MG63 (cell line): ENCODE measurements around the gene MEIS1. TPM values are rescaled to one million over a fixed set of nuclear protein-coding genes. Genes with fewer than 3 reads are reported as not detected.

Experiments used
- DNase-seq: peaks from one replicate; pipeline ENCODE4 v3.0.0-alpha.2; 2020
- H3K27me3 ChIP-seq: fragments of 250-450 bp; sonication (Bioruptor Pico); 2 replicates; pipeline ENCODE4 v1.5.1; 2020; ENCODE audit warnings: mild to moderate bottlenecking, moderate library complexity
- H3K36me3 ChIP-seq: fragments of 250-450 bp; sonication (Bioruptor Pico); 2 replicates; pipeline ENCODE4 v1.5.1; 2020; ENCODE audit warnings: mild to moderate bottlenecking, moderate library complexity
- H3K4me3 ChIP-seq: fragments of 250-450 bp; sonication (Bioruptor Pico); 2 replicates; pipeline ENCODE4 v1.5.1; 2020; ENCODE audit warnings: mild to moderate bottlenecking, moderate library complexity
- H3K9me3 ChIP-seq: fragments of 250-450 bp; sonication (Bioruptor Pico); 2 replicates; pipeline ENCODE4 v1.5.1; 2020; ENCODE audit warnings: mild to moderate bottlenecking, moderate library complexity
- total RNA-seq: library from RNA; depleted of rRNA; stranded (reverse); fragments of >200 nt; shearing (Covaris generic); gene quantifications from 2 replicates; pipeline ENCODE4 v1.2.3, GENCODE V29; 2014; ENCODE audit warnings: low replicate concordance

Gene MEIS1
- total RNA-seq, 1 experiment from 2014 or later = 3.6 TPM

DNA sequence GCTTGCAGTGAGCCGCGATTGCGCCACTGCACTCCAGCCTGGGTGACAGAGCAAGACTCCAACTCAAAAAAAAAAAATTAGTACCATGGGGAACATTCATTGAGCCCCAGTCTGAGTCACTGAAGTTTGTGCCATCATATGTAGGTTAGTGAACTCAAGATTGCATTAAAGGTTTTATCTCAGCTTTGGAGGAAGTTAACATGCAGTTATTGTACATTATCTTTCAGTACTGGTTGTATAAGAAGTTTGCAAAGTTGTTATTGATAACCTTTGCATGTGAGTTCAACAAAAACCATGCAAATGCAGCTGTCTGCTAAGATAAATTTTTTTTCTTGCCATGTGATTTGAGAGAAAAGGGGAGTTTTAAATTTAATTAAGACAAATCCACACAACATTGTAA, 95.7 kb downstream of the MEIS1 start:
- no peaks in the 10 kb centered on the region for H3K27me3 ChIP-seq
- no peaks in the 10 kb centered on the region for H3K36me3 ChIP-seq
- DNase-seq = no peak
- no peaks in the 10 kb centered on the region for H3K9me3 ChIP-seq
- no peak overlapping the region for H3K4me3 ChIP-seq

DNA sequence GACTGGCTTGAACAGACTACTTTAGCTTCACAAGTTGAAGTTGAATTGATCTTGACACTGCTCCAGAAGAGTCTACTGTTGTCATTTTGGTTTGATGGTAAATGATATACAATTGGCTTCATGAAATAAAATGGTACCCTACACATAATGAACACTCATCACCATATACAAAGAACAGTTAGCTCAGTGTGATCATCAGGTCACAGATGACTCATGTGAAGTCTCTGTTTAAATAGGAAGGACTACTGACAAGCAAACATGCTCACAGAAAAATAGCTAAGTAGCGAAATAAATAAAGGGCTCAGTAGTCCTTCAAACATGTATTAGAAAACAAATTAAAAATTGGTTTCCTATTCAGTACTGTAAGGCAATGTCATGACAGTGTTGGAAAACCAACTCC, 96.2 kb downstream of the MEIS1 start:
- no peak overlapping the region for H3K4me3 ChIP-seq
- H3K9me3 ChIP-seq = no peaks in the 10 kb centered on the region
- DNase-seq = no peak
- no peaks in the 10 kb centered on the region for H3K27me3 ChIP-seq
- no peaks in the 10 kb centered on the region for H3K36me3 ChIP-seq

DNA sequence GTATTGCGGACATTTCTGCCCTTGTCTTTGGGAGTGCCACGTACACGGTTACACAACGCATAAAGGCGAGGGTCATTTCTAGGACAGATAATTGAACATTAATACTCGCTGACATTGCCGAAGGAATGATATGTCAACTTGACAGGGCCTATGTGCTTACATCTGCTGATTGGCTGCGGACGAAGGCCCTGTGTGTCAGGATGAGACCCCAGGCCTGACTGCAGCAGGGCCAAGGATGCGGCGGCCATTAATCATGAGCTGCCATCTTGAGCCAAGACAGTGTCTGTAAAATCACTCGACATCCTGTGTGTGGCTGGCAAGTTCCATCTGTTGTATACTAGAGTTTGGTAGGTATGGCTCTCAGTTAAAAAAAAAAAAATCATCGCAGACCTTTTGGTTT, 96.6 kb downstream of the MEIS1 start:
- Histone ChIP-seq H3K36me3 (no peaks in the 10 kb centered on the region), H3K9me3 (no peaks in the 10 kb centered on the region), H3K27me3 (no peaks in the 10 kb centered on the region), H3K4me3 (no peak overlapping the region)
- no peak for DNase-seq

DNA sequence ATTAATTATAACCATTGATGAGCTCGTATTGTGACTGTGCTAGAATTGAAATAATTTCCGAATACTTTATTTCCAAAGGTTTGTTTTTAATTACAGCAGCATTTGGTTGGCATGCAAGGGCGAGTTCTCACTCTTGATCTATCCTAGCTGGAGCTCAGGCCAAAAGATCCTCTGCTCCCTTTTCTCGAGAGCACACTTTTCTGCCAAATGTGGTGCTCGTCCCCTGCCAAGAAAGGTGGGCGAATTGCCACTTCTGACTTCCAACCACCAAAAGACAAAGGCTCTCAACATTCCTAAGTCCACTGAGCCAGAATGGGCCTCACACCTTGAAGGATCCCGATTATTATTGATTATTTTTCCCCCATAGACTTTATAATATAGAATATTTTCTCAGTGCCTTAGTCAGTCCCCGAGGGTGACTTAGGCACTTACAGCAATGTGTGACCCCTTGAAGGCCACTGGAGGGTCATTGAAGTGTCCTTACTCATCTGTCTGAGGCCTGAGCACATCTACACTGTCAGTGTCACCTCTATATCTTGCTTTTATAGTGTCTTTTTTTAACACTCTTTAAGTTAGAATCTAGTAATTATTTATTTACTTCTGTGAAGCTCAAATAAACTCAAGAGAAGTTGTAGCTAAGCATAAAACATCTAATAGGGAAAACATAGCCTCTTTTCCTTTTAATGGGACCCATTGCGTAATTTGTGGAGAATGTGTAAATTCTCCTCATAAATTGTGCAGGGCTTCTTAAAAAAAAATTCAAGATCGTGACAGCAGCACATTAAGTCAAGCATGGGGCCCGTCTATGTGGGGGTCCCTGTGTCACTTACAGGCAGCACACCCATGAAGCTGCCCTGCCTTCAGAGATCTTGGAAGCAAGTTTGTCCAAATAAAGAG, 98.3 kb downstream of the MEIS1 start:
- Histone ChIP-seq H3K9me3 (no peaks in the 10 kb centered on the region), H3K4me3 (no peak overlapping the region), H3K36me3 (no peaks in the 10 kb centered on the region), H3K27me3 (no peaks in the 10 kb centered on the region)
- peak; percentile 59 for DNase-seq

DNA sequence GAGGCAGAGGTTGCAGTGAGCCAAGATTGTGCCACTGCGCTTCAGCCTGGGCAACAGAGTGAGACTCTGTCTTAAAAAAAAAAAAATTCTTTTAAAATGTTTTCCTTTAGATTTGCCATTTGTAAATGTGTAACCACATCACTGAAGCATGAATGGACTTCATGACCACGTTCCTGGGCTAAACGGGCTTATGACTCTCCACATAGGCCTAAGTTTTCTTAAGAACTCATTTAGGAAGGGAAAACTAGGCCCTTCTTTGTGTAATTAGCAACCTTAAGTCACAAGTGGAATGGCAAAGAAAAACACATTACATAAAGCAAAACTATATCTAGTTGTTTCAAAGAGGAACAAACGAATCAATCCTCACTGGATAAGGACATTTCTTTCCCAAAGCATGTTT, 99.5 kb downstream of the MEIS1 start:
- Histone ChIP-seq H3K36me3 (no peaks in the 10 kb centered on the region), H3K9me3 (no peaks in the 10 kb centered on the region), H3K4me3 (no peak overlapping the region), H3K27me3 (no peaks in the 10 kb centered on the region)
- DNase-seq = no peak

DNA sequence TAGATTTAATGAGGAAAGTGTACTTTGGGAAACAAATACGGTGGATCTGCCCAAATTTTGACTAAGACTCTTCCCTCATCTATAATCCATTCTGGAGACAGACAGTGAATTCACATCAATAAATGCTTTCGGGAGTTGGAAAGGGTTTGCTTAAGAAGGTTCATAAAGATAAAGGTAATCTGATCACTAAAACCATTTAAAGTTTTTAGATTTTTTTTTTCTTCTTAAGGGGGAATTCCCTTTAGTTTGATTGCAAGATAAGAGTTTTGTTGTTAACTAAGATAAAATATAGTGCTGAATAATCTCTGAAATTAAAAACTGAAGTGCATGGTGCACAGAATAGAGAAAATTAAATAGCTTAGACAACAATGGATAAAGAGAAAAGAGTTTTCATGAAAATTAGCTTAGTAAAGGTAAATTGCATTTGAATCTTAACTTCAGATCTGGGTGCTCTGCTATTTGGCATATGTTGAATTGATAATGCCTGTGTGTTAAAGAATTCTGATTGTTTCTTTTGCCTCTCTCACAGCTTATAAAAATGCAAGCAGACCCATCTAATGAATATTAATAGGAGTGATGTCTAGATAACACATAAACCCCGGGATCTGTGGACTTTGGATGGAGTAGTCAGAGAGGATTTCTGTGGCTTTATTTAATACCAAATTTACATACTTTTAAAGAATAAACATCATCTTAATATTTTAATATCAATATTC, 100.8 kb downstream of the MEIS1 start:
- Histone ChIP-seq H3K4me3 (no peak overlapping the region), H3K9me3 (no peaks in the 10 kb centered on the region), H3K36me3 (no peaks in the 10 kb centered on the region), H3K27me3 (no peaks in the 10 kb centered on the region)
- no peak for DNase-seq

DNA sequence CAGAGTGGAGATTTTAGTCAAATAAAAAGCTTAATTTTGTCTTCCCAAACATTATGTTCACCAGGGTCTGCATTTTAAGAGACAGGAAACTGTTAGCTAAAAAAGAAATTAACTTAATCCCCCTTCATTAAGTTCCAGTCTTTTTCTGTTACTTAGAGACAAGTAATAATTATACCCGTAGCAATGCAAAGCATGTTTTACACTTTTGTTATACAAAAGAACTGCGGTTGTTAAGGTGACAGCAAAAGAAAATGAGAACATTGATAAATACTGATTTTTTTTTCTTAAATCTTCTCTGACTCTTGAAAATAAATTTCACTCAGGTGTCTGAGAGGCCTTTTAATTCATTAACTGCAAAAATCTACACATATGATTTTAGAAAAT, 101.4 kb downstream of the MEIS1 start:
- DNase-seq = no peak
- no peaks in the 10 kb centered on the region for H3K36me3 ChIP-seq
- H3K9me3 ChIP-seq = no peaks in the 10 kb centered on the region
- no peak overlapping the region for H3K4me3 ChIP-seq
- H3K27me3 ChIP-seq = no peaks in the 10 kb centered on the region

DNA sequence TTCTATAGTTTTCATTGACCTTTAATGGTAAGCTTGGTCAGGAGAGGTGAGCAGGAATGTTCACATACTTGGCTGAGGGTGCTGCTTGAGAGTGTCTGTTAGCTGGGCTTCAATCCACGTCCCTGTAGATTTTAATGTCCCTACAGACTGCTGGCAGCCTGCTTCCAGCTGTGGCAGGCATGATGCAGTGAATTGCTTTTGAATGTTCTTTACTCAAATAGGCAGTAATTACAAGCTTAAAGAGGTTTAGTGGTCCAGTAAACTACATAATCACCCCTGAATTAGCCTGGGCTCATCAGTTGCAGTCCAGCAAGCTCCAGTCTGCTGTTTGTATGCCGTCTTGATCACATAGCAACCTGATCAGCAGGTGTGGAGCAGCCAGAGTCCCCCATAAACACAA, 102.1 kb downstream of the MEIS1 start:
- H3K27me3 ChIP-seq = no peaks in the 10 kb centered on the region
- H3K4me3 ChIP-seq = no peak overlapping the region
- no peaks in the 10 kb centered on the region for H3K36me3 ChIP-seq
- no peak for DNase-seq
- H3K9me3 ChIP-seq = no peaks in the 10 kb centered on the region

DNA sequence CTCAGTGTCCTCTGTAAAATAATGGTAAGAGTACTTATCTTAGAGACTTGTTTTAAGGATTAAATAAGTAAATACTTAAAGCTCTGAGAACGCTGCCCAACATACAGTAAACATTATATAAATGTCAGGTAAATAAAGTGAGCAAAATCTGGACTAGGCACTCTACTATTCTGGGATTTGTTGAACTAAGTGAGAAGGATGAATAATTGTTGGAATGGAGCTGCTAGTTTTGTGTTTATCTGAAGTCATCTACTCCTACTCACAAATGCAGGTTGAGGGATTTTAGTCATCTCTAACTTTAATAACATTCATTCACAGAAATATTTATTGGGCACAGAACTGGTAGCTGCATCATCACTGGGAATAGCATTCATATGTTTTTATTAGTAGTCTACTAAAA, 103.4 kb downstream of the MEIS1 start:
- DNase-seq = no peak
- Histone ChIP-seq H3K36me3 (no peaks in the 10 kb centered on the region), H3K4me3 (no peak overlapping the region), H3K27me3 (no peaks in the 10 kb centered on the region), H3K9me3 (no peaks in the 10 kb centered on the region)

DNA sequence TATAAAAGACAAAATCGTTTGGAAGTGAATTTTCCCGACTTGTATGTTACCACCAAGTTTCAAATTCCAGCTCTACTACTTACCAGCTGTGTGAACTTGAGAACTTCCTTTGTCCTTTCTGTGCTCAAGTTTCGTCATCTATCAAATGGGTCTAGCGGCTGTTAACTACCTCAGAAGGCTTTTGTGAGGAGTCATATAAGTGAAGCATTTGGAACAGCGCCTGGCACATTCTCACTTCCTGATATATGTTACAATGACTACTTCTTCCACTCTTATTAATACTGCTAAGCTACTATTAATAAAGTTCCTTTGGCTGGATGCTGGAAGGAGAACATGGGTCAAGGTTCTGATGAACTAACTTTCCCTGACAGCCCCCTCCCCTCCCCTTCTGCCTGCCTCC, 104.5 kb downstream of the MEIS1 start:
- peak; percentile 39 for DNase-seq
- H3K36me3 ChIP-seq = no peaks in the 10 kb centered on the region

DNA sequence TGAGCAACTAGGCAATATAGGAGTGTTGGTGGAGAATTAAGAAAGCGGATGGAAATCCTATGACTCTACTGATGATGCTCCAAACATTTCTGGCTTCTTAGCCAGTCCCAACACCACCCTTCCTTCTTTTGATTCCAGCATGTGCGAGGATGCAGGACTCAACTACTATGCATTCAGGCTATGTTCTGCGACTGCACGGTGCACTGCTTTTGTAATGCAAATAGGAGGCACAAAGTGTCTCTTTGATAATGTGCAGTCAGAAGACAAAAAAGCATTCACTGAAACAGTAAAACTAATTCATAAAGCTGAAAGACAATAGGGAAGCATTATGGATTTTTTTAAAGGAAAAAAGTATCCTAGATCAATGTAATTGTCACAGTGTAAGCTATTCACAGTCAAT, 106.7 kb downstream of the MEIS1 start:
- H3K36me3 ChIP-seq = no peaks in the 10 kb centered on the region
- no peak overlapping the region for H3K4me3 ChIP-seq
- H3K27me3 ChIP-seq = no peaks in the 10 kb centered on the region
- no peak for DNase-seq
- no peaks in the 10 kb centered on the region for H3K9me3 ChIP-seq

More for the DNA sequence above, 104.5 kb downstream of the MEIS1 start:
- Histone ChIP-seq H3K4me3 (no peak overlapping the region), H3K27me3 (no peaks in the 10 kb centered on the region), H3K9me3 (no peaks in the 10 kb centered on the region)

DNA sequence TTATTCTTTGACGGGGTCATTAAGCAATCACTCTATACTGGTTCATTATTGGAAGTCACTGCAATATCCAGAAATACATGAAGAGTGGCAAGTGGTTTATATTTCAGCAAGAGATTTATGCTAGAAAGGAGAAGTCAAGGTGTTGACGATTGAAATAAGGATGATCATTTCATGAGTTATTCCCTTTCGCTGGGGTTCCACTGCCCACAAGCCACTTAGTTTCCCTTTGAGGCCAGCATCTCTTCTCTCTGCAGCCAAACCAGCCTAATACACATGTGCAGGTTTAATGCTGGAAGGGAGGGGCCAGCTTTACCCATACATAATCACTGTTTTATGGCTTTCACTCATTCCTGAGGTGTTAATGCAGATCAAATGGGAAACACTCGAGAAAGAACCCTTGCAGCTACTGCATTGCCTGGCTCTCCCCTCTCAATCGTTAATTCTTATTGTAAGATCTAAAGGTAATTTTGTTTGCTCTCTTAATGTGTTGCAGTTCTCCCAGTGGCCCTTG, 108.4 kb downstream of the MEIS1 start:
- DNase-seq = no peak
- H3K36me3 ChIP-seq = no peaks in the 10 kb centered on the region; the same call in 1 of the 2 replicates
- no peaks in the 10 kb centered on the region for H3K9me3 ChIP-seq
- H3K4me3 ChIP-seq = no peak overlapping the region
- H3K27me3 ChIP-seq = no peaks in the 10 kb centered on the region

DNA sequence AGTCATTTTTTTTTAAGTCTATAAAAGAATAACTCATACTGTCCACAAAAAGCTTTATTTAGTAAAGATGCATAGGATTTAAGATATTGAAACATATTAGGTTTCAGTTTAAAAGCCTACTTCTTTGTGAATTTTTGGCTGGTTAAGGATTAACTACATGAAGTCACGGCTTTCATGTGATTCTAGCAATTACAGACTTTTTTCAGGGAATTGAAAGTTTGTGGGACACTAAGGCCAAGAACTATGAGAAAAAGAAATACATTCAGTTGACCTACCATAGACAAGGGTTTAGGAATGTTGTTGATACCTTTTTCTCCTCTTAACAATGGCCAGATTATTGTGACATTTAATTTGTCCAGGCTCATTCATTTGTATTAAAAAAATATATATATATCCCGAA, 109.3 kb downstream of the MEIS1 start:
- Histone ChIP-seq H3K36me3 (no peaks in the 10 kb centered on the region; the same call in 1 of the 2 replicates), H3K9me3 (no peaks in the 10 kb centered on the region), H3K27me3 (no peaks in the 10 kb centered on the region), H3K4me3 (no peak overlapping the region)
- DNase-seq = no peak

DNA sequence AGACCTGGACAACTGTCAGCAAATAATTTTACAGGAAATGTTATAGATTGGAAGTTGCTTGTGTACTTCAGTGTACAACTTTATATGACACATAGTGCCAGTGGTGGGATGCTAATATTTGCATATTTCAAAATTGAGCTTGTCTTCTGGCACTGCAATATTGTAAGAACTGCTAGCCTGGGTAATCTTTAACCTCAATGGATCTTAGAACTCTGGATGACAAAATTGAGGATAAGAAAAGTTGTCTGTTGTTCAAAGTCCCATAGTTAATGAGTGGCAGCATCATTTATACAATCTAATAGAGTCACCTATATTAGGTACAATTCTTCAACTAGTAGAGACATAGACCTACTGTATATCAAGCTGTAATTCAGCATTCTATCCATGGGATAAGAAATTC, 110.3 kb downstream of the MEIS1 start:
- H3K27me3 ChIP-seq = no peaks in the 10 kb centered on the region
- DNase-seq = no peak
- H3K9me3 ChIP-seq = no peaks in the 10 kb centered on the region
- H3K36me3 ChIP-seq = no peaks in the 10 kb centered on the region; the same call in 1 of the 2 replicates
- no peak overlapping the region for H3K4me3 ChIP-seq

DNA sequence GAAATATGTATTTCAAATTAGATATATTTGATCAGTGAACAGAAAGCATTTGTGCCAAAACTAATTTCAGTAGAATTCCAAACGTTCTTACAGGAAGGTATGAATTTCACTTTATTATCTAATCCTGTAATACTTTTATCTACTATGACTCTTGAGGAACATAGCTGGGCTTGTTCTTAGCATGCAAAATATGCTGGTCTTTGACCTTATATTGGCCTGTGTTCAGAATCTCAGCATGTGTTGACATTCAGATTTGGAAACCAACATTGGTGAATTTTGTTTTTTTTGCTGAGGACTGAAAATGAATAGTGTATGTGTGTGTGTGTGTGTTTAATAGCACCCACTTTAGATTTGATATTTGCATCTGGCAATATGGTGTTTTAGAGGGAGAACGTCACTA, 112.2 kb downstream of the MEIS1 start:
- no peak for DNase-seq
- Histone ChIP-seq H3K9me3 (no peaks in the 10 kb centered on the region), H3K27me3 (no peaks in the 10 kb centered on the region), H3K36me3 (no peaks in the 10 kb centered on the region; the same call in 1 of the 2 replicates), H3K4me3 (no peak overlapping the region)

DNA sequence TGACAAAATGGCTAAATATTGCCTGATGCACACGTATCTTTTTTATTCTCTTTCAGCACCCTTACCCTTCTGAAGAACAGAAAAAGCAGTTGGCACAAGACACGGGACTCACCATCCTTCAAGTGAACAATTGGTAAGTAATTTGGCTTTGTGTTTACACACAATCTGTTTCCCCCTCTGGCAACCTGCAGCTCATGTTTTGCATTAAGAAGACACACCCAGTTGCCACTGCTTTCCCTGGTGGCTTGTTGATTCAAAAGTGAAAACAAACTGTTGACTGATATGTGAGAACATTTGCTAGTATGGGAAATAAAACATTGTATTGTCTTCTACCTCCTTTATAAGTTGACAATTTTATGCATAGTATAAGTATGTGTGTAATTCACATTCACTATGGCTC, 113.0 kb downstream of the MEIS1 start:
- Histone ChIP-seq H3K9me3 (no peaks in the 10 kb centered on the region), H3K36me3 (no peaks in the 10 kb centered on the region; the same call in 1 of the 2 replicates), H3K4me3 (no peak overlapping the region), H3K27me3 (no peaks in the 10 kb centered on the region)
- no peak for DNase-seq

DNA sequence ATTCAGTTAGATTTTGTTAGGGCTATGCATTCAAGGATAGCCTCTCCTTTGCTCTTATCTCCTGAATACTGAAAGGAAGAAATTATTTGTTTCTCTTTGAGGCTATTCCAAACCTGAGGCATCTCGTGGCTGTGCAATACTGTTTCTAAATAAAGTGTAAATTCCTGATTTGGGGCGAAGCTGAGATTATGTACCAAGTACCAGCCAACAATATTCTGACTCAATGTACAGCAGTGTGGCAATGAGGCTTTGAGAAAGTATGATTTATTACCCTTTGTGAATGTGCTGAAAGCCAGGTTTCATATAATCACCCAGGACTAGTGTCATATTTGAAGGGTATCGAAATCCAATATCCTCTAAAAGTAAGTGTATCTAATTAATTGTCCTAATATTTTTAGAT, 113.5 kb downstream of the MEIS1 start:
- no peak overlapping the region for H3K4me3 ChIP-seq
- no peak for DNase-seq
- H3K27me3 ChIP-seq = no peaks in the 10 kb centered on the region
- H3K9me3 ChIP-seq = no peaks in the 10 kb centered on the region
- H3K36me3 ChIP-seq = no peaks in the 10 kb centered on the region; the same call in 1 of the 2 replicates
